HG02870 (cell line): Measurements from ENCODE around the gene SNTG2.
A peak's percentile ranks its signal among the peaks of the same experiment; 100 is the strongest.

Experiments
- ATAC-seq: cut with Tn5 transposase; IDR thresholded peaks from one replicate; pipeline ENCODE4 v1.9.1; 2021; ENCODE audit warnings: mild to moderate bottlenecking, moderate library complexity; ENCODE audit not compliant: unreplicated experiment

Gene SNTG2

GRCh38 chr2:987789-988188, 37.1 kb downstream of the SNTG2 start:
- no peak for ATAC-seq

GRCh38 chr2:989781-990467, 39.3 kb downstream of the SNTG2 start:
- ATAC-seq = no peak

GRCh38 chr2:990970-991369, 40.3 kb downstream of the SNTG2 start:
- ATAC-seq = no peak

- ATAC-seq = no peak
Observed at GRCh38 chr2:1002350-1002749, 51.7 kb downstream of the SNTG2 start.

- no peak for ATAC-seq
Observed at GRCh38 chr2:1004398-1004797, 53.7 kb downstream of the SNTG2 start.

- peak; percentile 81 for ATAC-seq
Observed at GRCh38 chr2:1010415-1010930, 59.8 kb downstream of the SNTG2 start.

GRCh38 chr2:1011006-1011405, 60.4 kb downstream of the SNTG2 start:
- ATAC-seq = peak; percentile 32

- no peak for ATAC-seq
Observed at GRCh38 chr2:1011985-1012384, 61.3 kb downstream of the SNTG2 start.

GRCh38 chr2:1014802-1015201, 64.2 kb downstream of the SNTG2 start:
- ATAC-seq = no peak

GRCh38 chr2:1016500-1016899, 65.9 kb downstream of the SNTG2 start:
- no peak for ATAC-seq

- no peak for ATAC-seq
Observed at GRCh38 chr2:1017827-1018226, 67.2 kb downstream of the SNTG2 start.

- no peak for ATAC-seq
Observed at GRCh38 chr2:1020206-1020605, 69.6 kb downstream of the SNTG2 start.

- ATAC-seq = no peak
Observed at GRCh38 chr2:1022178-1022577, 71.5 kb downstream of the SNTG2 start.

- no peak for ATAC-seq
Observed at GRCh38 chr2:1024981-1025380, 74.3 kb downstream of the SNTG2 start.

GRCh38 chr2:1026141-1026540, 75.5 kb downstream of the SNTG2 start:
- ATAC-seq = no peak

- no peak for ATAC-seq
Observed at GRCh38 chr2:1028831-1029230, 78.2 kb downstream of the SNTG2 start.

GRCh38 chr2:1032030-1032429, 81.4 kb downstream of the SNTG2 start:
- ATAC-seq = no peak

GRCh38 chr2:1033069-1033468, 82.4 kb downstream of the SNTG2 start:
- ATAC-seq = no peak

GRCh38 chr2:1037066-1037465, 86.4 kb downstream of the SNTG2 start:
- ATAC-seq = no peak

GRCh38 chr2:1039549-1039948, 88.9 kb downstream of the SNTG2 start:
- no peak for ATAC-seq

- no peak for ATAC-seq
Observed at GRCh38 chr2:1041012-1041805, 90.6 kb downstream of the SNTG2 start.

- ATAC-seq = peak; percentile 93
Observed at GRCh38 chr2:1045109-1045508, 94.5 kb downstream of the SNTG2 start.
